HG02840 (cell line): ENCODE data around the gene RAPGEF4.

Experiments
- ATAC-seq: cut with Tn5 transposase; IDR thresholded peaks from one replicate; pipeline ENCODE4 v1.9.1; 2021; ENCODE audit warnings: mild to moderate bottlenecking, moderate library complexity, moderate number of reproducible peaks; ENCODE audit not compliant: unreplicated experiment, low FRiP score

The RAPGEF4 gene

GRCh38 chr2:172928756-172929155, 193.1 kb downstream of the RAPGEF4 start:
- ATAC-seq, result no peak

DNA sequence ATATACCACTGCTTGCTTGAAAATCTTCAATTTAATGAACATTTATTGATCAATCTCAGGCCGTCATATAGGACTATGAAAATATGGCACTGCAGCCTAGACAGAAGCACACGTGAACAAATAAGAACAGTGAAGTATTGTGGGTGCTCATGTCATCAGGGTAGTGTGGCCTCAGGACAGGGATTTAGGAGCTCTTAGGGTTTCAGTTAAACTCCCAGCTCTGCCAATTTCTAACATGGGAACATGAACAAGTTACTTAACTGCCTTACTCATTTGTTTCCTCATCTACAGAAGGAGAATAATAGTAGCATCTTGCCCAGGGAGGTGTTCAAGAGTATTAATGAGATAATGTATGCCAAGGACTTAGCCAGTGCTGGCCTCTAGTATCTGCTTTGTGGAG, 194.0 kb downstream of the RAPGEF4 start:
- ATAC-seq, result no peak

DNA sequence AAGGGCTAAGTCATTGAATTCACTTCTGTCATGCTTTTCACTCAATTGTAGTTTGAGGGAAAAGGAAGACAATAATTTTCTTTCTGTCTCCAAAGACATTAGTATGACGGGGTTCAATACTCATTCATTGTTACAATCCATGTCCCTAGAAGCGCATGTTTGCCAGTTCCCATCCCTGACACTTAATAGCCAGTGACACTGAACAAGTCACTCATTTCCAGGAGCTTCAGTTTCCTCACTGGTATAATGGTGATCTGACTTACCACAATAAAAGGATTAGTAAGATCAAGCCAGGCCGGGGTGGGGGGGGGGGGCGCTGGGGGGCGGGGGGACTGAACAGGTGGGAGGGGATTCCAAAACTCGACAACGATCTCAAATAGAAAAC, 195.2 kb downstream of the RAPGEF4 start:
- no peak for ATAC-seq

DNA sequence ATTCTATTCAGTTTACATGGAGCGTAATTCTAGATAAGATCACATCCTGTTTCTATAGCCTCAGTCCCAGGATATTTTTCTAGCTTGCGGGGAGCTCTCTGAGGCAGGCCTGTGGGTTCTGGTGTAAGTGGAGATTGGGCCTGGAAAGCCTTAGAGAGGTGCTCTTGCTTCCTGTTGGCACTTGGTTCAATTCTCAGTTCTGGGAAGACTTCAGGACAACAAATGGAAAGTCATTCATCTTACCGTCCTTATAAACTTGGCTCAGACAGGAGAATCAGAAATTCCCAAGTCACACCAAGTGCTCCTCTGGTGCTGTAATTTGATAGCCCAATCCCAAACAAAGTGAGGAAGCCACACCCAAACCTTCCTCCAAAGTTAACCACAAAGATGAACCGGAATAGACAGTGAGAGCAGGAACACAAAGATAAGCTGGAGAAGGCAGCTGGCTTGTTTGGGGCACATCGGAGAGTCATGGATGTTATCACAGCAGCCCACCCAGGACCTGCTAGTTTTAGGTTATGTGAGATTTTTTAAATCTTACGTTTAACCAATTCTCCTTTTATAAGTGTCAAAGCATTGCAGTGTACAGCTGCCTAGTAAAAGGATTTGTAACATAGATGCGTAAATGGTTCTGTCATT, 195.7 kb downstream of the RAPGEF4 start:
- no peak for ATAC-seq

DNA sequence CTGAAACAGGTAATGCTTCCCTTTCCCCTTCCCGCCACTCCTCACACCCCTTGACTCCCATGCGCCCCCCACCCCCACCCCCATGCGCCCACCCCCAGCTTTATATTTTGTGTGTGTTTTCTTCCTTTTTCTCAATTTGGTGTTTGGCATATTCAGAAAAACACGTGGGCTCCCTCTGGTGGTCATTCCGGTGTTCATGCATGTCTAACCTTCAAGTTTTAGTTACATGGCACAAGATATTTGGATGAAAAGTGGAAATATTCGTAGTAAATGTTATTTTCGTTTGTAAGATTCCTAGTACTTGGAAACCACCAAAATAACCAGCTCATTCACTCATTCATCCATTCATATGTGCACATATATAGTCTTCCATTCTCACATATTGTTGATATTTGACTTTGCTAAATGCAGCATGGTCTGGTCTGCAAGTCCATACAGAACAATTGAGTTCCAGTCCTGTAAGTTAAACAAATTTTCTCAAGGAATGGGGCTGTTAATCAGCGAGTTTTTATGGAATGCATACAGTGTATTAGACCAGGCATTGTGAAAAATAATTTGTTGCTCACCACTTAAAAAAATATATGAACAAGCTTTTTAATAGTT, 196.4 kb downstream of the RAPGEF4 start:
- ATAC-seq, result no peak

- no peak for ATAC-seq
These were observed 202.5 kb downstream of the RAPGEF4 start for GRCh38 chr2:172937884-172938712.

- ATAC-seq, result no peak
These were observed 203.2 kb downstream of the RAPGEF4 start for GRCh38 chr2:172938713-172939375.

DNA sequence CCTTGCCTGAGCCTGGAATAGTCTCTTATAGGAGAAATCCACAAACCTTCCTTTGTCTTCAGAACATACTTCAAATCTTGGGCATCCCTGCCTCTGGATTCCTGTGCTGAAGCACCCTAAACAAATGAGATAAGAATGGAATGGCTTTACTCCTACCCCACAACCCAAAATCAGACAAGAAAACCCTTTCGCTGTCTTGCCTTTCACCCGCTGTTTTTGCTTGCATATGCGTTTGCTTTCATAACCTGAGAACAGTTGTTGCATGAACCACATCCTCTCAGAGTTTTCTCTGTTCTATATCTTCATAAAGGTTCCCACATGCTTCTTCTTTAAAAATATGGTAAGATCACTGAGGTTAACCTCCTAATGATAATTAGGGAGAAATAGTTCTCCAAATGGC, 207.9 kb downstream of the RAPGEF4 start:
- no peak for ATAC-seq

- ATAC-seq, result no peak
These were observed 208.6 kb downstream of the RAPGEF4 start for GRCh38 chr2:172944022-172944793.

- no peak for ATAC-seq
These were observed 209.3 kb downstream of the RAPGEF4 start for GRCh38 chr2:172944794-172945509.

GRCh38 chr2:172945510-172945850, 209.8 kb downstream of the RAPGEF4 start:
- no peak for ATAC-seq

- no peak for ATAC-seq
These were observed 212.0 kb downstream of the RAPGEF4 start for GRCh38 chr2:172947461-172948153.

- no peak for ATAC-seq
These were observed 213.9 kb downstream of the RAPGEF4 start for GRCh38 chr2:172949522-172949921.

GRCh38 chr2:172950565-172950964, 214.9 kb downstream of the RAPGEF4 start:
- no peak for ATAC-seq

GRCh38 chr2:172951554-172951953, 215.9 kb downstream of the RAPGEF4 start:
- no peak for ATAC-seq

GRCh38 chr2:172953411-172953810, 217.8 kb downstream of the RAPGEF4 start:
- no peak for ATAC-seq

DNA sequence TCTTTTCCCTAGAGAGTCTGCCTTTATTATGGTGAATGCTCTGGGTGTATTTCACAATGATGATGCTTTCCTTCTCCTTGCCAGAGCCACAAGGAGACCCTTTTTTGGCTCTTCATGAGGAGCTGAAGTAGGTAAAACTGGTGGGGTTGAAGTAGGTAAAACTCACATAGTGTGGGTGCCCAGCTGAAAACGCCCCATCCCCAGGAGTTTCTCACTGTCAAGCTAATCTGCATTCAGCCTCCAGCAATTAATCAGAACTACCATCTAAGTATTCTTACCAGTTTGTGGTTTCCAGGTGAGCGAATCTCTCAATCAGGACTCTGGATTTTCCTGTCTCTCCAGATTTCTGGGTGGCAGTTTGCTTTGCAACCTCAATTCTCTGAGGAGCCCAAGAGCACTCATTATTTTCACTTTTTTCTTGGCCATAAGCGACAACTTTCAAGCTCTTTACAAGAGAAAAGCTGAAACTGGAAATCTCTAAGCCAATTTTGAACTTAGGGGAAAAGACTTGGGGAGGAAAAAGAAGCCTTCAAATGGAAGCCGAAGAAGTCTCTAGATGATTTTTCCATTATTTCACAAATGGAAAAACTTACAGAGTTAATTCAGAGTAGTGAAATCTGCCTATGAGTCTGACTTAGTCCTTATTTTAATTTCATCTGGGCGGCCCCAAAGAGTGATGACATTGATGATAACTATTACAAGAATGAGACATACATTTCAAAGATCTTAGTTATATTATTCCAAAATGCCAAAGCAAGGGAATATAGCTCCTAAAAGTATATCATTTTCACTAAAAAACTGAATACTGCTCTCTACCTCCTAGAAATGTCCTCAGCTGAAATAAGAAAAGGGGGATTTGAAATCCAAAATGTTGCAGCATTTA, 218.6 kb downstream of the RAPGEF4 start:
- no peak for ATAC-seq

GRCh38 chr2:172955587-172955986, 219.9 kb downstream of the RAPGEF4 start:
- no peak for ATAC-seq
